HepG2 (cell line): ENCODE measurements around the gene USP2. TPM values are rescaled to one million over a fixed set of nuclear protein-coding genes. Genes with fewer than 3 reads are reported as not detected.
A peak's percentile ranks its signal among the peaks of the same experiment; 100 is the strongest.

Source experiments
- AKAP8 ChIP-seq: sonication (generic); formaldehyde crosslinking; IDR thresholded peaks from 2 replicates; pipeline ENCODE4 v1.5.1; 2020; ENCODE audit warnings: mild to moderate bottlenecking, missing genetic modification reagents
- ASH2L ChIP-seq: fragments of 300-600, 200-600 bp; sonication (generic); IDR thresholded peaks from 2 replicates; pipeline ENCODE4 v1.7.0; 2017; ENCODE audit warnings: low read depth, mild to moderate bottlenecking, moderate library complexity, mixed read lengths, low read length; ENCODE audit not compliant: insufficient read length
- CBX2 ChIP-seq, 2 experiments: fragments of 200-600 bp in 1 of 2; sonication (generic); formaldehyde crosslinking in 1 of 2; IDR thresholded peaks; 2 replicates each; pipeline versions ENCODE4 v1.7.0 to v1.8.1; 2018 to 2022; ENCODE audit warnings: low read depth in 2 of 2, low read length in 1 of 2, mild to moderate bottlenecking in 1 of 2, missing genetic modification reagents in 1 of 2
- FLYWCH1 ChIP-seq: sonication (generic); formaldehyde crosslinking; IDR thresholded peaks from 2 replicates; pipeline ENCODE4 v1.8.1; 2023; ENCODE audit warnings: mild to moderate bottlenecking, missing genetic modification reagents
- FOXK2 ChIP-seq: fragments of 450-650 bp; IDR thresholded peaks from 2 replicates; pipeline ENCODE4 v1.6.1; 2016
- FOXP1 ChIP-seq, 2 experiments: fragments of 450-650 bp in 1 of 2; IDR thresholded peaks; 2 replicates each; pipeline ENCODE4 v1.6.1; 2017 to 2018; ENCODE audit warnings: antibody characterized with exemption in 1 of 2
- HNRNPUL1 ChIP-seq: fragments of 200-400 bp; formaldehyde crosslinking; IDR thresholded peaks from 2 replicates; pipeline ENCODE4 v1.6.1; 2017; ENCODE audit warnings: low read depth, mild to moderate bottlenecking, low read length, moderate library complexity
- MAFK ChIP-seq, 2 experiments: IDR thresholded peaks in 1 of 2; conservative IDR thresholded peaks in 1 of 2; 2 replicates each; pipeline ENCODE4 v1.6.1; 2011; ENCODE audit warnings: improper control_type of control experiment in 2 of 2, low read length in 2 of 2
- MXD4 ChIP-seq: IDR thresholded peaks from 2 replicates; pipeline ENCODE4 v1.6.1; 2016; ENCODE audit warnings: mild to moderate bottlenecking, missing biosample characterization, missing genetic modification reagents
- NCOA1 ChIP-seq: sonication (generic); formaldehyde crosslinking; IDR thresholded peaks from 2 replicates; pipeline ENCODE4 v1.9.0; 2021; ENCODE audit warnings: missing genetic modification reagents
- SMARCE1 ChIP-seq: fragments of 450-650 bp; IDR thresholded peaks from 2 replicates; pipeline ENCODE4 v1.6.1; 2017; ENCODE audit warnings: borderline replicate concordance
- SOX13 ChIP-seq, 3 experiments: fragments of 450-650 bp in 1 of 3; sonication (generic) in 1 of 3; formaldehyde crosslinking in 1 of 3; IDR thresholded peaks in 2 of 3; conservative IDR thresholded peaks in 1 of 3; 2 replicates each; pipeline versions ENCODE4 v1.5.0 to v1.6.1; 2016 to 2020; ENCODE audit warnings: antibody characterized with exemption in 1 of 3, mild to moderate bottlenecking in 1 of 3, missing compliant biosample characterization in 1 of 3, missing genetic modification reagents in 1 of 3, moderate library complexity in 1 of 3
- TBL1XR1 ChIP-seq: fragments of 150-350 bp; IDR thresholded peaks from 2 replicates; pipeline ENCODE4 v1.6.1; 2014; ENCODE audit warnings: borderline replicate concordance, low read length; ENCODE audit not compliant: partially characterized antibody
- ZNF121 ChIP-seq: sonication (generic); formaldehyde crosslinking; IDR thresholded peaks from 2 replicates; pipeline ENCODE4 v1.5.0; 2020; ENCODE audit warnings: mild to moderate bottlenecking, missing genetic modification reagents
- ZNF136 ChIP-seq: sonication (generic); formaldehyde crosslinking; IDR thresholded peaks from 2 replicates; pipeline ENCODE4 v1.8.1; 2022; ENCODE audit warnings: low read depth, mild to moderate bottlenecking, moderate library complexity, missing genetic modification reagents
- ZNF17 ChIP-seq: sonication (generic); formaldehyde crosslinking; IDR thresholded peaks from 2 replicates; pipeline ENCODE4 v1.5.0; 2020; ENCODE audit warnings: mild to moderate bottlenecking, missing genetic modification reagents
- ZNF343 ChIP-seq: sonication (generic); formaldehyde crosslinking; IDR thresholded peaks from 2 replicates; pipeline ENCODE4 v1.4.0; 2020; ENCODE audit warnings: mild to moderate bottlenecking, missing genetic modification reagents
- ZNF543 ChIP-seq: sonication (generic); formaldehyde crosslinking; IDR thresholded peaks from 2 replicates; pipeline ENCODE4 v1.4.0; 2020; ENCODE audit warnings: mild to moderate bottlenecking, missing genetic modification reagents
- ZNF549 ChIP-seq: sonication (generic); formaldehyde crosslinking; IDR thresholded peaks from 2 replicates; pipeline ENCODE4 v1.5.0; 2020; ENCODE audit warnings: missing genetic modification reagents
- ZNF850 ChIP-seq: sonication (generic); formaldehyde crosslinking; conservative IDR thresholded peaks from 2 replicates; pipeline ENCODE4 v1.9.0; 2021; ENCODE audit warnings: mild to moderate bottlenecking, missing genetic modification reagents
- polyA plus RNA-seq, 8 experiments: library from polyadenylated mRNA; depleted of rRNA in 3 of 8; stranded (reverse) in 7 of 8; unstranded in 1 of 8; fragments of >200 nt; fragmentation: Illumina TruSeq in 4 of 8; extraction: Trizol in 4 of 8; gene quantifications; 2 replicates each; pipeline versions ENCODE4 v1.2.1 to v1.2.3, GENCODE V29; 2011 to 2016; ENCODE audit warnings: low read depth in 4 of 8, missing spikeins in 1 of 8, mixed read lengths in 1 of 8; ENCODE audit not compliant: insufficient read depth in 1 of 8
- total RNA-seq, 5 experiments: library from RNA; depleted of rRNA; stranded (reverse); fragments of >200 nt; fragmentation: Illumina TruSeq; extraction: Trizol; gene quantifications; 2 replicates each; pipeline ENCODE4 v1.2.3, GENCODE V29; 2016; ENCODE audit warnings: low read depth in 1 of 5
- TF ChIP-seq, protein P1 (sequence below): sonication (generic); formaldehyde crosslinking; IDR thresholded peaks from 2 replicates; pipeline ENCODE4 v1.8.1; 2022; ENCODE audit warnings: low read depth, mild to moderate bottlenecking, missing genetic modification reagents
- TF ChIP-seq, protein P2 (sequence below): sonication (generic); formaldehyde crosslinking; IDR thresholded peaks from 2 replicates; pipeline ENCODE4 v1.4.0; 2020; ENCODE audit warnings: mild to moderate bottlenecking, missing genetic modification reagents
- TF ChIP-seq, protein P3 (sequence below): sonication (generic); formaldehyde crosslinking; IDR thresholded peaks from 2 replicates; pipeline ENCODE4 v1.8.1; 2023; ENCODE audit warnings: mild to moderate bottlenecking, missing genetic modification reagents
- TF ChIP-seq, protein P4 (sequence below): sonication (generic); formaldehyde crosslinking; IDR thresholded peaks from 2 replicates; pipeline ENCODE4 v1.4.0; 2020; ENCODE audit warnings: mild to moderate bottlenecking, missing genetic modification reagents, borderline replicate concordance

USP2 gene
- total and polyA plus RNA-seq, 2 of the 13 experiments (the other 11 are each of a cell fraction or from before 2014, with no cell fraction given): 2.5 to 6.0 TPM

DNA sequence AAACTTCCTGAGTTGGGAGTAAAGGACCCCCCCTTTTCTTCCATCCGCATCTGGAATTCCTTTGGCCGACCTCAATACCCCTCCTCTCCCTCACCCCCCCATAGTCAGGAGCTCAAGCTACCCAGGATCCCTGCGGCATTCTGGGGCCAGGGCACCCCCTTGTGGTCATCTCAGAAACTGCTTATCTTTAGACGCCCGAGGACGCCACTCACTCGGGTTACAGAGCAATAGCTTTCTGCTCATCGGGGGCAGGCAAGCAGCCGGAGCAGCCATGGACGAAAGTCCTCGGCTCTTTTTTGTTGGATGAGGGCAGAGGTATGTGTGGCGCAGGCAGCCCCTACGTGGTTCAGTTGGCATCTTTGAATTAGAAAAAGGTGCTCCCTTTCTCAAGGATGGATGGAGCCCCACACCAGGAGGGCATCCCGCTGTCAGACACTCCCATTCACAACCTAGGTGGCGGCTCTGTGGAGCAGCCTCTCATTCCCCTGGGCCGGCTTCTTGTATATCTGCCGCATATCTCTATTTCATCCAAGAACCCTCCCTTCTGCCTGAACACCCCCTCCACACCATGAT, 43.1 kb downstream of the USP2 start (continued):
- TF ChIP-seq, protein P1, sequence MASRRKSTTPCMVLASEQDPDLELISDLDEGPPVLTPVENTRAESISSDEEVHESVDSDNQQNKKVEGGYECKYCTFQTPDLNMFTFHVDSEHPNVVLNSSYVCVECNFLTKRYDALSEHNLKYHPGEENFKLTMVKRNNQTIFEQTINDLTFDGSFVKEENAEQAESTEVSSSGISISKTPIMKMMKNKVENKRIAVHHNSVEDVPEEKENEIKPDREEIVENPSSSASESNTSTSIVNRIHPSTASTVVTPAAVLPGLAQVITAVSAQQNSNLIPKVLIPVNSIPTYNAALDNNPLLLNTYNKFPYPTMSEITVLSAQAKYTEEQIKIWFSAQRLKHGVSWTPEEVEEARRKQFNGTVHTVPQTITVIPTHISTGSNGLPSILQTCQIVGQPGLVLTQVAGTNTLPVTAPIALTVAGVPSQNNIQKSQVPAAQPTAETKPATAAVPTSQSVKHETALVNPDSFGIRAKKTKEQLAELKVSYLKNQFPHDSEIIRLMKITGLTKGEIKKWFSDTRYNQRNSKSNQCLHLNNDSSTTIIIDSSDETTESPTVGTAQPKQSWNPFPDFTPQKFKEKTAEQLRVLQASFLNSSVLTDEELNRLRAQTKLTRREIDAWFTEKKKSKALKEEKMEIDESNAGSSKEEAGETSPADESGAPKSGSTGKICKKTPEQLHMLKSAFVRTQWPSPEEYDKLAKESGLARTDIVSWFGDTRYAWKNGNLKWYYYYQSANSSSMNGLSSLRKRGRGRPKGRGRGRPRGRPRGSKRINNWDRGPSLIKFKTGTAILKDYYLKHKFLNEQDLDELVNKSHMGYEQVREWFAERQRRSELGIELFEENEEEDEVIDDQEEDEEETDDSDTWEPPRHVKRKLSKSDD (CRISPR knock-in tag): no peak
- TF ChIP-seq, protein P2, sequence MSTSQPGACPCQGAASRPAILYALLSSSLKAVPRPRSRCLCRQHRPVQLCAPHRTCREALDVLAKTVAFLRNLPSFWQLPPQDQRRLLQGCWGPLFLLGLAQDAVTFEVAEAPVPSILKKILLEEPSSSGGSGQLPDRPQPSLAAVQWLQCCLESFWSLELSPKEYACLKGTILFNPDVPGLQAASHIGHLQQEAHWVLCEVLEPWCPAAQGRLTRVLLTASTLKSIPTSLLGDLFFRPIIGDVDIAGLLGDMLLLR (CRISPR knock-in tag): no peak
- TF ChIP-seq, protein P3, sequence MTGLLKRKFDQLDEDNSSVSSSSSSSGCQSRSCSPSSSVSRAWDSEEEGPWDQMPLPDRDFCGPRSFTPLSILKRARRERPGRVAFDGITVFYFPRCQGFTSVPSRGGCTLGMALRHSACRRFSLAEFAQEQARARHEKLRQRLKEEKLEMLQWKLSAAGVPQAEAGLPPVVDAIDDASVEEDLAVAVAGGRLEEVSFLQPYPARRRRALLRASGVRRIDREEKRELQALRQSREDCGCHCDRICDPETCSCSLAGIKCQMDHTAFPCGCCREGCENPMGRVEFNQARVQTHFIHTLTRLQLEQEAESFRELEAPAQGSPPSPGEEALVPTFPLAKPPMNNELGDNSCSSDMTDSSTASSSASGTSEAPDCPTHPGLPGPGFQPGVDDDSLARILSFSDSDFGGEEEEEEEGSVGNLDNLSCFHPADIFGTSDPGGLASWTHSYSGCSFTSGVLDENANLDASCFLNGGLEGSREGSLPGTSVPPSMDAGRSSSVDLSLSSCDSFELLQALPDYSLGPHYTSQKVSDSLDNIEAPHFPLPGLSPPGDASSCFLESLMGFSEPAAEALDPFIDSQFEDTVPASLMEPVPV: no peak
- TF ChIP-seq FLYWCH1 (no peak), CBX2 (IDR thresholded peaks at IDR 0.05; ENCODE audit: low read depth, low read length) (no peak), CBX2 (CRISPR knock-in tag; IDR thresholded peaks at IDR 0.05; ENCODE audit: low read depth) (no peak), HNRNPUL1 (no peak), NCOA1 (no peak), ZNF850 (no peak), FOXK2 (no peak), TBL1XR1 (no peak), AKAP8 (CRISPR knock-in tag) (no peak), MAFK (conservative IDR thresholded peaks at IDR 0.05 in 1 of 2, IDR thresholded peaks at IDR 0.05 in 1 of 2; ENCODE audit: low read length in 2 of 2) (no peak), SMARCE1 (no peak), ZNF549 (CRISPR knock-in tag) (no peak), ZNF343 (CRISPR knock-in tag) (no peak), SOX13 (IDR thresholded peaks at IDR 0.05) (no peak), SOX13 (CRISPR knock-in tag; conservative IDR thresholded peaks at IDR 0.05 in 1 of 2, IDR thresholded peaks at IDR 0.05 in 1 of 2) (no peak), FOXP1 (IDR thresholded peaks at IDR 0.05) (no peak), FOXP1 (CRISPR knock-in tag; IDR thresholded peaks at IDR 0.05) (no peak), ZNF17 (no peak), ASH2L (peak; percentile 30), ZNF136 (no peak), ZNF543 (CRISPR knock-in tag) (no peak), MXD4 (CRISPR knock-in tag) (no peak), ZNF121 (CRISPR knock-in tag) (no peak)
- TF ChIP-seq, protein P4, sequence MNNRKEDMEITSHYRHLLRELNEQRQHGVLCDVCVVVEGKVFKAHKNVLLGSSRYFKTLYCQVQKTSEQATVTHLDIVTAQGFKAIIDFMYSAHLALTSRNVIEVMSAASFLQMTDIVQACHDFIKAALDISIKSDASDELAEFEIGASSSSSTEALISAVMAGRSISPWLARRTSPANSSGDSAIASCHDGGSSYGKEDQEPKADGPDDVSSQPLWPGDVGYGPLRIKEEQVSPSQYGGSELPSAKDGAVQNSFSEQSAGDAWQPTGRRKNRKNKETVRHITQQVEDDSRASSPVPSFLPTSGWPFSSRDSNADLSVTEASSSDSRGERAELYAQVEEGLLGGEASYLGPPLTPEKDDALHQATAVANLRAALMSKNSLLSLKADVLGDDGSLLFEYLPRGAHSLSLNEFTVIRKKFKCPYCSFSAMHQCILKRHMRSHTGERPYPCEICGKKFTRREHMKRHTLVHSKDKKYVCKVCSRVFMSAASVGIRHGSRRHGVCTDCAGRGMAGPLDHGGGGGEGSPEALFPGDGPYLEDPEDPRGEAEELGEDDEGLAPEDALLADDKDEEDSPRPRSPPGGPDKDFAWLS (CRISPR knock-in tag): no peak
